Activated gamma-delta T cell treated with anti-CD3 and anti-CD28 coated beads, Interleukin-2, amount 50 U/mL, for 16 hours (primary cell): ENCODE data around the gene MN1.
A peak's percentile ranks its signal among the peaks of the same experiment; 100 is the strongest.

Experiments used
- DNase-seq: peaks from one replicate; pipeline ENCODE4 v3.0.0-alpha.2; 2020; ENCODE audit warnings: low read depth

The MN1 gene

DNA sequence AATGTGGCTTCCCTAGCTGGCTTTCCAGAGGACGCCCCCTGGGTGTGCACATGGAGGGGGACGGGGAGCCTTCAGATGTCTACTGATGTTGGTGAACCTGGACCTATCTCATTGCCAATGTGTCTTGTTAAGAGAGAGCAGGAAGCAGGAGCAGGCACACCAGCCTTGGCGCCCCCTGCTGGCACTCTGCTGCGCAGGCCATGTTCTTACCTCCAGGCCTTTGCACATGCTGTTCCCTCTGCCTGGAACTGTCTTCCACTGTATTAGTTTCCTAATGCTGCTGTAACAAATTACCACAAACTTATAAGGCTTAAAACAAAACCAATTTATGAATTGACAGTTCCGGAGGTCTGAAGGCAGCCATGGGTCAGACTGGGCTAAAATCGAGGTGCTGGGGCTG, 23.6 kb upstream of the MN1 start:
- no peak for DNase-seq

DNA sequence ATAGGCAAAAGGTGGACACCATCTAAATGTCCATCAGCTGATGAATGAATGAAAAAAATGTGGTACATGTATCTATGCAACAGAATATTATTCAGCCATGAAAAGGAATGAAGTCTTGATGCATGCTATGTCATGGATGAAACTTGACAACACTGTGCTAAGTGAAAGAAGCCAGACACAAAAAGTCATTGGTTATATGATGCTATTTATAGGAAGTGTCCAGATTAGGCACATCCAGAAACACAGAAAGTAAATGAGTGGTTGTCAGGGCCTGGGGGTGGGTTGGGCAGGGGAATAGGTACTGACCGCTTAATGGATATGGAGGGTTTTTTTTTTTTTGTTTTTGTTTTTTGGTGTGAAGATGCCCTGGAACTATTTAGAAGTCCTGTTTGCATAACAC, 21.7 kb upstream of the MN1 start:
- no peak for DNase-seq

DNA sequence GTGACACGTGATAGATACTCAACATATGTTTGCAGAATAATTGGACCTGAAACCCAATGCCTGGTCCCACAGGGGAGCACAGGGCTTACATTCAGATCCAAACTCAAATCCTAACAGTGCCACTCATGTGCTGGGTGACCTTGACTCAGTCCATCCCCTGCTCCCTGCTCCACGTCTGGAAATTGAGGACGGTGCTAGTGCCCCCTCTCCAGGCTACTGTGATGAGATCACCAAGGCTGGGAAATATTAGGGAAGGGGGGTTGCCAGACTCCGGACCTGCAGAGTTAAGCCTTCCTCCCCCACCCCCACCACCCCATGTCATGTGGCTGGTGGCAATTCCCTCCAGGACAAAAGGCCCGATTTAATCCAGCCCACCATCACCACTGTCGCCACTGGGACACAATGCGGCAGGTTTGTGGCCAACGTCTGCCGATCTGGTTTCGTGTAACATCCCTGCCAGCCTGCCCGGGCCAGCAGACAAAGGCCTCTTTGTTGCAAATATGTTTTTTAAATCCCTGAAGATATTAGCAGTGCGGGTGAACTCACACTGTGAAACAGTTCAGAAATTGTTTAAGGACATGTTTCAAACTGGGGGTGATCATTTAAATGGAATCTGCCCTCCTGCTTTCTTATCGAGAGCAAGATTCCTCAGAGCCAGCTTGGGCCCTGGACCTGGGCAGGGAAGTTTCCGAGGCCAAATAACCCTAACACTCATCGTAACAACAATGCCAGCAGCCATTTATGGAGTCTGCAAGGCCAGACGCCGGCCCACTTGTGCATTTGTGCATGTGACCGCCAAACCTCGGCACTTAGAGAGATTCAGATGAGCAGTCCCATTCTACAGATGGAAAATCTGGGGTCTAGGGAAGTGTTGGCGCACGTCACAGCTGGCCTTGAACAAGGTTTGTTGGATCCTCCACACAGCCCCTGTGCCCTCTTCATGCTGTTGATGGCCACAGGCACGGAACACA, 19.6 kb upstream of the MN1 start:
- no peak for DNase-seq

DNA sequence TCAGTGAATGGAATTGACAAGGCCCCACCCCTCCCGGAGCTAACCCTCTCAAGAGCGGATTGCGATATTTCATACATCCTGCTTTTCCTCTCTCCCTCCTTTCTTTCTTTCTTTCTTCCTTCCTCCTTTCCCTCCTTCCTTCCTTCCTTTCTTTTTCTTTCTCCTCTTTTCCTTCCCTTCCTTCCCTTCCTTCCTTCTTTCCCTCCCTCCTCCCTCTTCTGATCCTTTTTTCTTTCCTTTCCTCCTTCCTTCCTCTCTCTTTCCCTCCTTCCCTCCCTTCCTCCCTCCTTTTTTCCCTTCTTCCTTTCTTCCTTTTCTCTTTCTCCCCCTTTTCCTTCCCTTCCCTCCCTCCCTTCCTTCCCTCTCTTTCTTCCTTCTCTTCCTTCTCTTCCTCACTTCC, 15.0 kb upstream of the MN1 start:
- no peak for DNase-seq

DNA sequence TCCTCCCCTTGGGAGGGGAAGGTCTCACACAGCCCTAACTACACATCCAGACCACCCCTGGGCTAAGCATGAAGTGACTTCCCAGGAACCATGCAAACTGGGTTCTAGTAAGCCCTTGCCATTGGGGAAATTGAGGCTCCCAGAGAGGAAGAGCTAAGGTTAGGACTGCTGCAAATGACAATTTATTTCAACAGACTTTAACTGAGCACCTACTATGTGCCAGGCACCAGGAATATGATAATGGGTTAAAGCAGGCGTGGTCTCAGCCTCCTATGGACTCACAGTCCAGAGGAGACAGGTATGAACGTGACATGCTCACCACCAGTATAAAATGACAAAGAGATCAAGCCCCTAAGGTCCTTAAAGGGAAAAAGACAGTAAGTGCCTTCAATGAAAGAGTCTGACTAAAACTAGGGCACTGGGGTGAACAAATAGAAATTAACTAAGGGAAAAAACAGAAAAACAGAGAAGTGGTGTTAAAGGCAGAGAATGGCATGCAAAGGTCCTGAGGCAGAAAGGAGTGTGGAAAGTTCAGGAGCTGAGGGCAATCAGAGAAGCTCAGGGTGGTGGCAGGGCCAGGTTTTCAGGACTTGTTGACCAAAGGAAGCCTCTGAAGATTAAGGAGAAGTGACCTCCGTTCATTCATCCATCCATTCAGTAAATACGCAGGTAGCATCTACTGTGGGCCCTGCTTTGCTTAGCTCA, 14.4 kb upstream of the MN1 start:
- no peak for DNase-seq

DNA sequence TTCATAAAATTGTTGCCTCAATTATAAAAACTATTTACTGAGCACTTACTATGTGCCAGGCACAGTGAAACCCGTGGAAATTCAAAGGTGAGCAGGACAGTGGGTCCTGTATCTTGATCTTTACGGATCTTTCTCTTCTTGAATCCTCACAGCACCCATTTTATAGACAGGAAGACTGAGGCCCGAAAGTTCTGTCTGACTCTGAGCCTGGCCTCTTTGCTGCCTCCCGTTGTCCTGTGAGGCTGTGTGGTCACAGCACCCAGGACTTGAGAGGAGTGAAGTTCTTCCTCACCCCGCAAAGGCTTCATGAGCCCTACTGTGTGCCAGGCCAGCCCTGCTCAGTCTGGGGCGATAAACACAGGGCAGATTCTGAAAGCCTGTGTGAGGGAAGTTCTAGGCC, 13.4 kb upstream of the MN1 start:
- DNase-seq: no peak

DNA sequence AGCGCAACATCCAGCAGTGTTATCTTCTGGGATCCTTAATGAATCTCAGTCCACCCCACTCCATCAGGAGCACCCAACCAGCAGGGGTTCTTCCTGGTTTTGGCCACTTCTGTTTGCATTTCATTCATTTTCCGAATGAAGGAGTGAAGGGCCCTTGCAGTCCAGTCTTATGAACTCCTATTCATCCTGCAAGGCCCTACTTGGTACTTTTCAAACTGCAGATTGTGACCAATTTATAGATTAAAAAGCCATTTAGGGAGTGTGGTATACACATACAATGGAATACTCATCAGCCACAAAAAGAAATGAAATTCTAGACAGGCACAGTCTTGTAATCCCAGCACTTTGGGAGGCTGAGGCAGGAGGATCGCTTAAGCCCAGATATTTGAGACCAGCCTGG, 10.2 kb upstream of the MN1 start:
- DNase-seq: no peak

DNA sequence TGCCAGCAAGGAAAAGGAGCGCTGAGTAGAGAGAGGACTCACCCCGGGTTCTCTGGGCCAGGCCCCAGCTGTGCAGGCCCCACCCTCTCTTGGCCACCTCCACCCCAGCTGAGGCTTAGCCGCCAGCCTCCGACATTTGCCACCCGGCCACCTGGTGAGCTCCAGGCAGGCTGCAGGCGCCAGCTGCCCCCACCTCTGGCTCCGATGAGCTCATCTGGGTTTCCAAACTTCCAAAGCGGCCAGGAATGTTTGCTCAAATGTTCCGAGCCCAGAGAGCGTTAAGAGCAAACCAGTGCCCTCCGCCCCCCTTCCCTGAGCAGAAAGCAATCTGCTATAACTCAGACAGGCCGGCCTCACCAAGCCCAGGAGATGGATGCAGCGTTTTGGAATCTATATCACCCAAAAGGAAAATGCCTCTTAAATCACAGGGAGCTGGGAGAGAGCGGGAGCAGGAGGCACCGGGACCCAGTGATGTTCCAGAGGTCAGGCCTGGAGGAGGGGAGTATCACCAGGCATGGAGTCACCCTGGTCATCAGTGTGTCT, 9.1 kb upstream of the MN1 start:
- DNase-seq: no peak

DNA sequence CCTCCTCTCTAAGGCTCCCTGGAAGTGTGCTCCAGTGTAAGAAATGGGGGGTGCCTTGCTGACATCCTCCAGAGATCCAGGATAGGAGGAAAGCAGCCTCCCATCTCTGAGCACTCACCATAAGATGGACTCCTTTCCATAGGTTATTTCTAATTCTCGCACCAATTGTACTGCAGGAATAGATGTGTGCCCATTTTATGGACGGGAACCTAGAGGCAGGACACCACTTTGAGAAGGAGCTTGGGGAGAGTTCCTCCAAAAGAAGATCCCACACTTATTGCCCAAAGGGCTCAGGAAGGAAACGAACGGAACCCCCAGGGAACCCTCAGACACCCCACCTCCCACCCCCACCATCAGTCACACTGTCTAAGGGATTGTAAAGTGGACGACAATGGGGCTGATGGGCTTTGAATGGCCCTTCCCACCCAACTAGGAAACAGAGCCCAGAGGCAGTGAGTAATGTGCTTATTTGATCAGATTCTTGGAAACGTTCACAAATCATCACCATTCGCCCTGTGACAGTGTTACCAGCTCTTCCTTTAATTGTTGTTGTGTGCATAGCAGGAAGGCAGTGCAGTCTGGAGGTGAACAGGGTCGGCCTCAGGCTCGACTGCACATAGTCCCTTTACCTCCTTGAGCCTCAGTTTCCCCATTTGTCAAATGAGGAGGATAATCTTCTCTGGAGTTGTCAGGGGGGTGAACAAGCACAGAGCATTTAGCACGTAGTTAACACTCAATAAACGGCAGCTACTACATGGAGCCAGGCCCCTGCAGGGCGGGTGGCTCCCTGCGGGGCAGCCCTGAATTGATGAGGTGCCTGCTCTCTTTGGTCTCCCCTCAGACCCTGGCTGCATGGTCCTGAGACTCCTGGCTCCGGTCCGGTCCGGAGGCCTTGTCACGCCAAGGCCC, 8.4 kb upstream of the MN1 start:
- no peak for DNase-seq

DNA sequence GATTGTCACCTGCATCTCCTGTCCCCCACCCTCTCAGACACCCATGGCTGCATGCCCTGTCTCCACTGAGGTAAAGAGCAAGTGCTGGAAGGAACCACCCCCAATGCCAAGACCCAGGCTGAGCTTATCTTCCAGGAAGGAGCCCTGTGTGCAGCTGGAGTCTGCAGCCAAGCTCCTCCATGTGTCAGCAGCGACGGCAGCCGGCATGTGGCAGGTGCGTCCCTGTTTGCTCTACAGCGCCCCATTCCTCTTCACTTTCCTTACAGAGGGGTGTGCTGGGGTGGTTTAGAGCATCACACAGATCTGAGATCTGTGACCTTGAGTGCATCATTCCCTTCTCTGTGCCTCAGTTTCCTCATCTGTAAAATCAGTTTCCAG, 7.7 kb upstream of the MN1 start:
- DNase-seq: no peak

DNA sequence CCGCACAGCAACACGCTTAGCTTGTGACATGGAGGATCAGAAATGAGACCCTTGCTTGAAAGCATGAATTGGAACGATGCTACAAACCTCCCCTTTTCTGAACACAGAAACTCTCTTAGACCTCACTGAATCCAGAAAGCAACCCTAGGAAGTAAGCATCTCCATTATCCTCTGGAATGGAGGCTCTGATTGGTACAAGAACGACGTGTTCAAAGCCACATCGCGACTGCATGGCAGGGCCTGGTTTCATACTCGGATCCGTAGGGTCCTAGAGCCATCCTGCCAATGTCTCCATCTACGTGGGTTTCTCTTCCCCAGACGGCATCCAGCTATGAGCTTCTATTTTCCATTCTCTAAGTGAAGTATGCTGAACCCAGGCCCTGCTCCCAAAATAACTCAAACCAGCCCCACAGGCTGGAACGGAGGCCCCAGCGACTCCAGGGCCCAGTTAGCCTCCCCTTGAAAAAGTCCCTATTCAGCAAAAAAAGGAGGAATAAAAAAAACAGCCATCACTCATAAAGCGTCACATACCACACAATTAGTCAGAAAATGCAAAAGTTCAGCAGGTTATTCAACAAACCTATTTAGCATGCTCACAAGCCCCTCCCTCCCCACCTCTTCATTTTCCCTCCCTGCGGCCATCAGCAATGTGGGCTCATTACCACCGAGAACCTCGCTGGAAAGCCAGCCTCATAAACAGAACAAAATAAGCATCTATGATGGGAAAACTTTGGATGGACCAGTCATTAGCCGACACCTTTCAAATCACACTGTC, 7.1 kb upstream of the MN1 start:
- no peak for DNase-seq

DNA sequence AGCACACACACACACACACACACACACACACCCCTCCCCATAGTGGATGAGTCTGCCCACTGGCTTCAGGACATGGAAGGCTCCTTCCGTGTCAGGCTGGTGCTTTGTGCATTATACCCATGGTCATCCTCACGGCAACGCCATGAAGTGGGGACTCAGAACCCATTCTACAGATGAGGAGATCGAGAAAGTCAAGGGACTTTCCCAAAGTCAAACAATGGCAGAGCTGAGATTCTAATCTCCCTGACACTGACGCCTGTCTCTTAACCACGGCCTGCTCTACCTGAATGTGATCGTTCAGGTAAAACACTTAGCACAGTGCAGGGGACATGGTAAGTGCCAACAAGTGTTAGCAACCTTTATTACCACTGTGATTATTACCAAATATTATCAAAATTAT, 4.3 kb upstream of the MN1 start:
- DNase-seq: no peak

DNA sequence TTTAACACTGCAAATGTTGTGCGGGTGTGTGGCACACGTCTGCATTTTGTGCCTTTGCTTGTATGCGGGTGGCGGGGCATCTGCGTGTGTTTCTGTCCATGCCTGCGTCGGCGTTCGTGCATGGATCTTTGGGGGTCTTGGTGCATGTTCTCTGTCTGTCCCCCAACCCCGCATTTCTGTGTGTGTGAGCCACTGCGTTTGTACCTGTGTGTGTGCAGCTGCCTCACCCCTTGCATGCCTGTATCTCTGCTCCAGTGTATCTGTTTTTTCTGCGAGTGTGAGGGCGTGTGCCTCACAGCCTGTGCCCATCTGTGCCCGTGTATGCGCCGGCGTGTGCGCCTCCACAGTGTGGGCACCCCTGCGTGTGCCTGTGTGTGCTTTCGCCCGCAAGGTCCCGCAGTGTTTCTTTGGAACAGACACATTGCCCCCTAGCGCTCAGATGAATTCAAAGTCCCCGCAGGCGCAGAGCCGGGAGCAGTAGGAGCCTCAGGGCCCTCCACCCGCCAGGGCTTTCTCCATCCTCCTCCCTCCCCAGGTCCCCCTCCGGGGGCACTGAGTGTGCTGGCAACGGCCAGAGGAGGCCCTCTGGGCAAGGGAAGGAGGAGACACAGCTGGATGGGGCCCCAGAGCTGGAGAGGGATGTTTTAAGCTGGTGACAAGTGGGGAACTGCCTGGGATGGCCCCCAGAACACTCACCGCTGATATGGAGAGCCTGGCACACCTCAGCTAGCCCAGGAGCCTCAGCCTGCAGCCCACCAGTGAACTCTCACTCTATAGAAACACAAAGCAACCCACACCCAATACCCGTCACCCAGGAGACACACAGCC, 3.1 kb upstream of the MN1 start:
- DNase-seq: peak; percentile 25

DNA sequence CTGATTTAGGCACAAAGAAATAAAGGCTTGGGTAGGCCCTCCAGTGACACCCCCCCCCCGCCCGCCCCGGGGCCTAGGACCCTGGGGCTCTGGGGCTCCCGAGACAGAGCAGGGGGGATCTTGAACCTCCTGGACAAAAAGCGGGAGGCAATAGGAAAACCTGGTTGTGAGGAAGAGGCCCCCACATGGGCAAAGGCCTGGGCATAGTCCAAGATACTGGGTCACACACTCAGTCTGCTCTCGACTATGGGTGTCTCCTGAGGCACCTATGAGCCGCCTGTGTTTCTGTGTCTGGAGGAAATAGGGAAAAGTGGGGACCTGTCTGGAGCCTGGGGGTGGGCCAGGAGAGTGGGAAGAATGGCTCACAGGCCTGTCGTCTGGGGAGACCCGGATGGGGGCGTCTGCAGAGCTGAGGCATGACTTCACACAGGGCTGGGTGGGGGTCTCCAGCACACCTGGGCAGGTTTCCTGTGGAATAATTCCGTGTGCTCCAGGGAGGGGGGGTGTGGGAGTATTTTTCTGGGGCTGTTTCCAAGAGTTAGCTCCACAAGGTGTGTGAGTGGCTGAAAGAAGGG, 2.4 kb upstream of the MN1 start:
- DNase-seq: no peak

DNA sequence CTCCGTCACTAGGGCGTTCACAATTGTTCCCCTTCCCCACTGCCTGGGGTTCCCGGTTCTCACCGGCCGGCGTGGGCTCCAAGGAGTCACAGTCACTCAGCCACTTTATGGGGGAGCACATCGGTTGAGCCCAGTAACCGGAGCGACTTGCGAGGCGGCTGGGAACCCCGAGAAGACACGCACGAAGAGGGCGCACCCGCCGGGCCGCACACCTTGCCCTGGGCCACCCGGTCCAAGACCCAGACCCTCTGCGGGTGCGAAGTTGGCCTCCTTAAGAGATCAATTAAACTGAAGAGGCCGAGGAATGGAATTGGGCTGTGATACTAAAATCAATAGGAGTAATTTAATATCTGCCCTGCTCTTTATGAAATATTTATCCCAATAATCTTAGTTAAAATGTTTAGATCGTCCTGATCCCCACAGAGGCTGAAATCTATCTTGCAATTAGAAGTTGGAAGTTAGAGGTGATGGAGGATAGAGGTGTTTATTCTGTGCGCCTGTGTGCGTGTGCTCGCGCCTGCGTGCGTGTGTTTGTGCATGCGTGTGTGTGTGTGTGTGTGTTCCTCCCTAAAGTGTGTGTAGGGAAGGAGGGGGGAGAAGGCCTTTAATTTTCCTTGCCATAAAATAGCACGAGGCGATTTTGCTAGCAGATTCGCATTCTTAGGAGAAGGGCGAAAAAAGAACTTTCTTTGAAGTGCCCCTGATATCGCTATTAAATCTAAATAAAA, 954 bp upstream of the MN1 start:
- no peak for DNase-seq

DNA sequence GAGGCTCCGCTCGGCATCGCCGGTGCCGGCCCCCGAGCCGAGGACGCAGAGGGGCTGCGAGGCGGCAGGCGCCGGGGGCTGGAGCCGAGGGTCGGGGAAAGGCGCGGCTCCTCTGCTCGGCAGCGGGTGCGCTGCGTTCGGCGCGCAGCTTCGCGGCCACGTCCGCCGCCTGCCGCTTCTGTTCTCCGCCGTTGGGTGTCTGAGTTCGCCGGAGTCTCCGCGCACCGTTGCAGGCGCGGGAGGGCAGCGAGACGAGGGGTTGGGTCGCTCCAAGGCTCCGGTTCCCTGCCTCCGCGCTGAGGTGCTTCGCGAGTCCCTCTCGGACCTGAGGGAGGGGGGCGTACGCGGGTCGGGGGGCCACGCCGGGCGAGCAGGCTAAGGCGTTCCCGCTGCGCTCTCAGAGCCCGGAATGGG, 347 bp downstream of the MN1 start:
- no peak for DNase-seq

DNA sequence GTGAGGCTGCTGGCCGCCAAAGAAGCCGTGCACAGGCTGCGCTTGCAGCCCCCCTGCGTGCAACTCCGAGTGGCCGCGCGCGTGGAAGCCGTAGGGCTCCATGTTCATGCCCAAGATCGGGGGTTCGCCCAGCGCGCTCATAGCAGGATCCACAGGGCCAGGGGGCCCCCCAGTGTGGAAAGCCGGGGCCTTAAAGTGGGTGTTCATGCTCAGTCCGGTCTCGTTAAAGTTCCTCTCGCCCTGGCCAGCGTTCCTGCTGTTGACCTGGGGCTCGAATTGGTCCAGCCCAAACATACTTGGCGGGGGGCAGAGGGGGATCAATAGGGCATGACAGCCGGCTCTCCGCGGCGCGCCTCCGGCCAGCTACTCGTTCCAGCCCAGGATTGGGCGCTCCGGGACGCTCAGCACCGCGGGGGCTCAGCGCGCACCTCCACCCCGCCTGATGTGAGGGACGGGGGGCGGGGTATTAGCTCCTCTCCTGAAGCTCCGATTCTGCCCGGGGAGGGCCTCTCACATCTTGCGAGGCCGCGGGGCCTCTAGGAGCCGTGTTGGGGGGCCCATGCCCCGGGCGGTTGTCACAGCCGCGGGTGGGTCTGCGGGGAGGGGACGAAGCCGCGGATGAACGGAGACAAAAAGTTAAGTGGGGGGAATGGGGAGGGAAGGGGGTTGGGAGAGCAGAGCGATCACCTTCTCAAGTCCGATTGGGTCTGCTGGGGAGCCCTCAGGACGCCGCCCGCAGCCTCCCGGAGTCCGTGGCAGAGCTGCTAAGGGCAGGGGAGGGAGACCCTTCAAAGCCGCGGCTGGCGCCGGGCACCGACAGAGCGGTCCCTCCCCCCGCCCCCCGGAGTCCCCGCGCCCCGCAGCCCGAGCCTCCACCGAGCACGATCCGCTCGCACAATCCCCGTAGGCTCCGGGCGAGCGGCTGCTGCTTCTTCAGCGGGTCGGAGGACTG, 1.0 kb downstream of the MN1 start:
- no peak for DNase-seq

DNA sequence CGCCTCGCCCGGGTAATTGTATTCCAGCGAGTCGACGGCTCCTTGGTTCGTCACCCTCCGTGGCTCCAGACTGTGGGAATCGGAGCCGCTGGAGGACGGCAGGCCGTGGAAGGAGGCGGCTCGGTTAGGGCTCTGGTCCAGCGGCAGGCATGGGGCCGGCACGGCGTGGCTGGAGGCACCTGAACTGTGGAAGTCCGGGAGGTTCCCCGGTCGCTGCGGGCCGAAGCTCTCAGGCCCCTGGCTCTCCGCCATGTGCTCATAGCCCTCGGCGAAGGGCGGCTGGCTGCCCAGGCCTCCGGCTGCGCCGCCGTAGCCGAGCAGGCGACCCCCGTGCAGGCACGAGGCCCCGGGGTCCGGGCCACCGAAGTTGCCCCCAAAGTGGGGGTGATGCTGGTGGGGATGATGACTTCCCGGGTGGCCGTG, 1.7 kb downstream of the MN1 start:
- DNase-seq: no peak
